Spleen (tissue), 11 donors: ENCODE measurements around the gene TENM3. TPM values are rescaled to one million over a fixed set of nuclear protein-coding genes. Genes with fewer than 3 reads are reported as not detected.

Experiments
- DNase-seq: peaks from one replicate; pipeline ENCODE4 v3.0.0-alpha.2; 2020
- H3K27ac ChIP-seq, 8 donors: fragments of 200-600 bp; sonication (generic) in 7 of 8; 1 replicate in 4 of 8; 2 replicates in 4 of 8; pipeline versions ENCODE4 v1.5.0 to v1.8.0; 2016 to 2021; ENCODE audit warnings: inconsistent platforms in 4 of 8, mild to moderate bottlenecking in 4 of 8, moderate library complexity in 1 of 8
- H3K27me3 ChIP-seq, 7 donors: fragments of 200-600 bp; sonication (generic) in 6 of 7; replicated peaks in 1 of 7; 1 replicate in 4 of 7; 2 replicates in 3 of 7; pipeline versions ENCODE4 v1.5.0 to v1.8.0; 2016 to 2021; ENCODE audit warnings: inconsistent platforms in 3 of 7, mild to moderate bottlenecking in 1 of 7
- H3K36me3 ChIP-seq, 6 donors: fragments of 200-600 bp; sonication (generic) in 5 of 6; 1 replicate in 4 of 6; 2 replicates in 2 of 6; pipeline versions ENCODE4 v1.5.0 to v1.8.0; 2016 to 2021; ENCODE audit warnings: inconsistent platforms in 2 of 6
- H3K4me1 ChIP-seq, 6 donors: fragments of 200-600 bp; sonication (generic) in 5 of 6; 1 replicate in 3 of 6; 2 replicates in 3 of 6; pipeline versions ENCODE4 v1.5.0 to v1.8.0; 2016 to 2021; ENCODE audit warnings: inconsistent platforms in 3 of 6
- H3K4me3 ChIP-seq, 8 donors: fragments of 200-600 bp; sonication (generic) in 7 of 8; 1 replicate in 4 of 8; 2 replicates in 4 of 8; pipeline versions ENCODE4 v1.5.0 to v1.8.0; 2016 to 2021; ENCODE audit warnings: inconsistent platforms in 4 of 8, mild to moderate bottlenecking in 4 of 8, moderate library complexity in 2 of 8
- H3K9me3 ChIP-seq, 8 donors: fragments of 200-600 bp; sonication (generic) in 7 of 8; 1 replicate in 4 of 8; 2 replicates in 4 of 8; pipeline versions ENCODE4 v1.5.0 to v1.8.0; 2016 to 2021; ENCODE audit warnings: inconsistent platforms in 4 of 8
- POLR2A ChIP-seq, 3 donors: fragments of 450-650 bp; IDR thresholded peaks; one replicate each; pipeline ENCODE4 v1.5.1; 2017; ENCODE audit warnings: antibody characterized with exemption in 3 of 3, mild to moderate bottlenecking in 1 of 3
- POLR2AphosphoS5 ChIP-seq, 3 donors: sonication (generic); formaldehyde crosslinking; IDR thresholded peaks; one replicate each; pipeline ENCODE4 v1.5.1; 2017; ENCODE audit warnings: antibody characterized with exemption in 3 of 3
- WGBS, 5 donors: extraction: QIAGEN DNeasy Blood & Tissue Kit in 3 of 5; methylation state at CpG; one replicate each; pipeline versions ENCODE4 v1.1.5 to v1.1.7; 2013 to 2018; 5-methylcytosine and 5-hydroxymethylcytosine counted together
- intact Hi-C: fragments of 100-400 bp; cut with DNase I; formaldehyde crosslinking; loops from one replicate; pipeline ENCODE4 v1.15.0; 2023; ENCODE audit warnings: low total_unique reads
- polyA plus RNA-seq, 3 donors: library from polyadenylated mRNA; stranded (reverse); fragments of 200-250 nt; gene quantifications; one replicate each; pipeline ENCODE4 v1.2.1, GENCODE V29; 2013
- total RNA-seq, 7 donors: library from RNA; depleted of rRNA in 3 of 7; stranded (reverse); fragments of >200 nt in 3 of 7; fragmentation: NEBNext Ultra II Directional in 4 of 7; extraction: Animal tissue kit (Norgen Biotek cat#: 25700) in 4 of 7; gene quantifications; one replicate each; pipeline versions ENCODE4 v1.1.0 to v1.2.1, GENCODE V29; 2016 to 2021
- TF ChIP-seq, protein P1 (sequence below), 11 experiments: fragments of 200-600 bp in 7 of 11; fragments of 450-650 bp in 4 of 11; sonication (generic) in 4 of 11; IDR thresholded peaks in 8 of 11; conservative IDR thresholded peaks in 3 of 11; 1 replicate in 7 of 11; 2 replicates in 4 of 11; pipeline versions ENCODE4 v1.4.0 to v1.8.0; 2016 to 2021; ENCODE audit warnings: antibody characterized with exemption in 11 of 11, inconsistent platforms in 4 of 11, mild to moderate bottlenecking in 1 of 11
- donor health status: healthy with polysubstance abuse.
- donor health status: DM: no; HTN: no; CAD: no; lungs with moderate emphysema.
- donor health status: DM: no; HTN: no; CAD: no.
- donor health status: Bipolar disorder and iron deficiency.
- donor health status: healthy.
- donor health status: DM: no; HTN: no; CAD: no.
- donor health status: DM: yes; HTN: yes; CAD: no.

Gene TENM3
- total and polyA plus RNA-seq, 10 donors = 0.37 to 45.6 (median 17.7) TPM

DNA sequence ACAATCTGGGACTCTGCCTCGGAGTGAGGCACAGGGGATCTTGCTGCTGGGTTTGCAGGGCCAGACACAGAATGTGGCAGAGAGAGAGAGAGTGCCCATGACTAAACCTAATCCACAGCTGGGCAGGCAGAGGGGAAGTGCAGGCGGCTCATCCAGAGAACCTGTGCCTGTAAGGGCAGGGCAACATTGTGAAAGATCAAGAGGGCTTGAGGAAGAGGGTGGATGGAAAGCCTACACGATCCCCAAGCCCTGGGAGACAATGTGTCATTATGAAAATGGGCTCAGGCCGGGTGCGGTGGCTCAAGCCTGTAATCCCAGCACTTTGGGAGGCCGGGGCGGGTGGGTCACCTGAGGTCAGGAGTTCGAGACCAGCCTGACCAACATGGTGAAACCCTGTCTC lies 40.6 kb upstream of the TENM3 start:
- no peak for DNase-seq
- Histone ChIP-seq H3K4me1 (no peaks in the 10 kb centered on the region), H3K9me3 (no peaks in the 10 kb centered on the region), H3K36me3 (no peaks in the 10 kb centered on the region), H3K27me3 (no peaks in the 10 kb centered on the region), H3K4me3 (no peak overlapping the region), H3K27ac (no peak overlapping the region)
- intact Hi-C loops = no loop called here
- 75 to 91% (median 84%) methylated on average over 8 of the region's 8 CpGs for WGBS, 5 donors
- TF ChIP-seq POLR2AphosphoS5 (IDR thresholded peaks at IDR 0.05) = no peak
- TF ChIP-seq, protein P1, sequence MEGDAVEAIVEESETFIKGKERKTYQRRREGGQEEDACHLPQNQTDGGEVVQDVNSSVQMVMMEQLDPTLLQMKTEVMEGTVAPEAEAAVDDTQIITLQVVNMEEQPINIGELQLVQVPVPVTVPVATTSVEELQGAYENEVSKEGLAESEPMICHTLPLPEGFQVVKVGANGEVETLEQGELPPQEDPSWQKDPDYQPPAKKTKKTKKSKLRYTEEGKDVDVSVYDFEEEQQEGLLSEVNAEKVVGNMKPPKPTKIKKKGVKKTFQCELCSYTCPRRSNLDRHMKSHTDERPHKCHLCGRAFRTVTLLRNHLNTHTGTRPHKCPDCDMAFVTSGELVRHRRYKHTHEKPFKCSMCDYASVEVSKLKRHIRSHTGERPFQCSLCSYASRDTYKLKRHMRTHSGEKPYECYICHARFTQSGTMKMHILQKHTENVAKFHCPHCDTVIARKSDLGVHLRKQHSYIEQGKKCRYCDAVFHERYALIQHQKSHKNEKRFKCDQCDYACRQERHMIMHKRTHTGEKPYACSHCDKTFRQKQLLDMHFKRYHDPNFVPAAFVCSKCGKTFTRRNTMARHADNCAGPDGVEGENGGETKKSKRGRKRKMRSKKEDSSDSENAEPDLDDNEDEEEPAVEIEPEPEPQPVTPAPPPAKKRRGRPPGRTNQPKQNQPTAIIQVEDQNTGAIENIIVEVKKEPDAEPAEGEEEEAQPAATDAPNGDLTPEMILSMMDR (IDR thresholded peaks at IDR 0.05 in 8 of 11, conservative IDR thresholded peaks at IDR 0.05 in 3 of 11) = no peak
- no peak for TF ChIP-seq POLR2A (IDR thresholded peaks at IDR 0.05)

DNA sequence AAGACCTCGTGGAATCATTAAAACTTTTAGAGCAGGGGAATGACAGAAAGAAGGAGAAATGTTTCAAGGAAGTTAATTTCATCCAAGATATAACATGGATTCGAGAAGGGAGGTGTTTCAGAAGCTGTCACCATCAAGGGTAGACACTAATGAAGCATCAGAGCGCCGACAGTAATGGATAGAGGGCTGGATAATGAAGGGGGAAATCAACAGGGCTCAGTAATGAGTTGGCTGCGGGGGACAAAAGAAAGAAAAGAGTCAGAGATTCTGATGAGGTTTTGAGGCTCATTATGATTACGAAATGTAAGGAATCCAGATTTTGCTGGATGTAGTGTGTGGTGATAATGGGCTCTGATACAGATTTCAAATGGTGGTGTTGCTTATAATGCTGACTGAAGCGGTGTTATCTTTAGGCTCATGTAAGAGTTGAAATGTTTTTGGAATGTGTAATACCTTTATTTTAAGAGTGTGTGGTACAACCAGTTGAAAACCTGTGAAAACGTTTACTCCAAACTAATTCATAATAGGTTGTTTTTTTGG lies 39.3 kb upstream of the TENM3 start:
- 72 to 87% (median 79%) methylated on average over 8 of the region's 8 CpGs for WGBS, 5 donors
- Histone ChIP-seq H3K36me3 (no peaks in the 10 kb centered on the region), H3K27me3 (no peaks in the 10 kb centered on the region), H3K4me1 (no peaks in the 10 kb centered on the region), H3K9me3 (no peaks in the 10 kb centered on the region), H3K4me3 (no peak overlapping the region), H3K27ac (no peak overlapping the region)
- DNase-seq = no peak
- TF ChIP-seq, protein P1 (IDR thresholded peaks at IDR 0.05 in 8 of 11, conservative IDR thresholded peaks at IDR 0.05 in 3 of 11) = no peak
- TF ChIP-seq POLR2A (IDR thresholded peaks at IDR 0.05) (no peak), POLR2AphosphoS5 (IDR thresholded peaks at IDR 0.05) (no peak)
- intact Hi-C loops = no loop called here

DNA sequence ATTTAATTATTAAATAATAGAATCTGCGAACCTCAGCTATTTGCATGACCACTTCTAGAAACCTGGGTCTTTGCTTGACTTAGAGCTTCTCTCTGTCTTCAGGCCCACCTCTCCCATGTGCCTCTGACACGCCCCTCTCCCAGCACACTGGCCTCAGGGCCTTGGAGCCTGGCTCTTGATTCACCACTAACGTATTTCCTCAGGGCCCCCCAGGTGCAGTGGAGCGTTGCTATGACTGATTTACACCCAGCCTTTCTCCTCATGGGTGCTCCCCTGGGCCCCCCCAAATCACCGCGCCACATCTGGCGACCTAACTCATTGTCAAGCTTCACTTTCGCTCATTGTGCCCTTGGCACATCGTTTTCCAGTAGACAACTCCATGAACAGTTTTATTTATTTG lies 37.9 kb upstream of the TENM3 start:
- intact Hi-C loops = no loop called here
- Histone ChIP-seq H3K4me1 (no peaks in the 10 kb centered on the region), H3K4me3 (no peak overlapping the region), H3K9me3 (no peaks in the 10 kb centered on the region), H3K27ac (no peak overlapping the region), H3K27me3 (no peaks in the 10 kb centered on the region), H3K36me3 (no peaks in the 10 kb centered on the region)
- TF ChIP-seq, protein P1 (IDR thresholded peaks at IDR 0.05 in 8 of 11, conservative IDR thresholded peaks at IDR 0.05 in 3 of 11) = no peak
- 79 to 91% (median 86%) methylated on average over 9 of the region's 9 CpGs for WGBS, 5 donors
- no peak for DNase-seq

DNA sequence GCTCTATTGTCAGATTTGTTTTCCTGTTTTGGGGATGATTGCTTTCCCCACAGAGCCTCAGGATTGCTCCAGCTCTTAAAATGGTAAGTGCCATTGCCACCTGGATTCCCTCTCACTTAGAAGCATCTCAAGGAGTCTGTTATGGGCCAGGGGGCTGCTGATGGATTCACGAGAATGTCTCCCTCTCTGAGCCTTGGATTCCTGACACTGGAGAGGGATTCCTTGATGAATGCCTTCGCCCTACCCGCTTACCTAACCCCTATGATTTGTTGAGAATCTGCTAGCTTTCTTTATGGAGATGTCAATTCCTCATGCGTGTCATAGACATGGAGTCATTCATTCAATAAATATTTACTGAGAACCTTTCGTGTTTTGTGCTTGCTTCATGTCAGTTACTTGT lies 36.9 kb upstream of the TENM3 start:
- no peak for DNase-seq
- TF ChIP-seq POLR2A (IDR thresholded peaks at IDR 0.05) (no peak), POLR2AphosphoS5 (IDR thresholded peaks at IDR 0.05) (no peak)
- TF ChIP-seq, protein P1 (IDR thresholded peaks at IDR 0.05 in 8 of 11, conservative IDR thresholded peaks at IDR 0.05 in 3 of 11) = no peak
- Histone ChIP-seq H3K36me3 (no peaks in the 10 kb centered on the region), H3K4me1 (no peaks in the 10 kb centered on the region), H3K9me3 (no peaks in the 10 kb centered on the region), H3K27me3 (no peaks in the 10 kb centered on the region), H3K27ac (peak overlapping the region in 6 of 8 donors; percentile 9 to 60 (median 30)), H3K4me3 (no peak overlapping the region)
- WGBS, 5 donors = 75 to 85% (median 80%) methylated on average over 5 of the region's 5 CpGs
- intact Hi-C loops = no loop called here
